Panc1 (cell line): ENCODE measurements around the gene IRX1. TPM values are rescaled to one million over a fixed set of nuclear protein-coding genes. Genes with fewer than 3 reads are reported as not detected.

ENCODE experiments used
- ATAC-seq: fragments of 200-7000 bp; cut with Tn5 transposase; 2 replicates; pipeline ENCODE4 v1.9.1; 2020; ENCODE audit warnings: mild to moderate bottlenecking, moderate library complexity
- BruUV-seq: library from RNA; stranded (reverse); fragments of 400-500 nt; replicated peaks from 2 replicates; lab custom pipeline; 2021; lab: Mats Ljungman, UMichigan
- CTCF ChIA-PET: fragments of 300-600 bp; sonication (Branson Sonifier 250); formaldehyde crosslinking; loops from one replicate; lab custom pipeline; 2022; ENCODE audit warnings: antibody characterized with exemption; lab: Charles Lee
- POLR2A ChIA-PET: fragments of 300-600 bp; sonication (Branson Sonifier 250); formaldehyde crosslinking; loops from one replicate; lab custom pipeline; 2022; ENCODE audit warnings: antibody characterized with exemption; lab: Charles Lee
- DNase-seq: peaks from one replicate; pipeline ENCODE4 v3.0.0-alpha.2; 2010; ENCODE audit warnings: low read depth, low spot score
- H3K27ac ChIP-seq: 2 replicates; pipeline ENCODE4 v1.5.1; 2011; ENCODE audit warnings: mild to moderate bottlenecking, low read length, inconsistent platforms
- H3K27me3 ChIP-seq: fragments of 200-500 bp; sonication (Bioruptor generic); 2 replicates; pipeline ENCODE4 v1.6.0; 2014; ENCODE audit warnings: low read length, inconsistent platforms; ENCODE audit not compliant: control insufficient read depth, insufficient read depth
- H3K36me3 ChIP-seq: fragments of 200-500 bp; sonication (Bioruptor generic); 2 replicates; pipeline ENCODE4 v1.5.1; 2014; ENCODE audit warnings: inconsistent platforms, mild to moderate bottlenecking, low read length, moderate library complexity; ENCODE audit not compliant: control insufficient read depth, insufficient read depth
- H3K4me1 ChIP-seq: 2 replicates; pipeline ENCODE4 v1.5.1; 2011; ENCODE audit warnings: inconsistent platforms, mild to moderate bottlenecking, low read length, moderate library complexity; ENCODE audit not compliant: control insufficient read depth, insufficient read depth
- H3K4me3 ChIP-seq, 2 experiments: 2 replicates each; pipeline ENCODE4 v1.5.1; 2011 to 2012; ENCODE audit warnings: low read depth in 2 of 2, low read length in 2 of 2, mild to moderate bottlenecking in 2 of 2, inconsistent platforms in 1 of 2, moderate library complexity in 1 of 2
- H3K9me3 ChIP-seq: fragments of 200-500 bp; sonication (Bioruptor generic); 2 replicates; pipeline ENCODE4 v1.5.1; 2014; ENCODE audit warnings: low read depth, mild to moderate bottlenecking, inconsistent platforms, low read length, moderate library complexity; ENCODE audit not compliant: control insufficient read depth, insufficient read depth
- CTCF ChIP-seq: fragments of 450-650 bp; IDR thresholded peaks from 2 replicates; pipeline ENCODE4 v1.5.1; 2017; ENCODE audit warnings: mild to moderate bottlenecking
- POLR2AphosphoS5 ChIP-seq: IDR thresholded peaks from 2 replicates; pipeline ENCODE4 v1.6.1; 2012; ENCODE audit warnings: mild to moderate bottlenecking, low read depth, low read length, moderate library complexity
- SIN3A ChIP-seq: IDR thresholded peaks from 2 replicates; pipeline ENCODE4 v1.6.1; 2012; ENCODE audit warnings: low read depth, mild to moderate bottlenecking, low read length, moderate library complexity, borderline replicate concordance; ENCODE audit not compliant: insufficient read depth
- TCF7L2 ChIP-seq: IDR thresholded peaks from 2 replicates; pipeline ENCODE4 v1.6.1; 2011; ENCODE audit warnings: mild to moderate bottlenecking, low read depth, low read length, inconsistent platforms
- in situ Hi-C: cut with HindIII; loops from 2 replicates; pipeline ENCODE4 v1.10.0; 2016; ENCODE audit warnings: low sequenced_read_pairs, low pct_unique_long_range_greater_than_20kb
- intact Hi-C: fragments of 100-400 bp; cut with micrococcal nuclease; formaldehyde crosslinking; loops from one replicate; pipeline ENCODE4 v1.10.0; 2022; ENCODE audit not compliant: unreplicated experiment
- total RNA-seq: library from RNA; stranded (reverse); gene quantifications from one replicate; pipeline ENCODE4 v1.2.1, GENCODE V29; 2021; ENCODE audit not compliant: unreplicated experiment
- TF ChIP-seq, protein P1 (sequence below), 2 experiments: IDR thresholded peaks; 2 replicates each; pipeline ENCODE4 v1.6.1; 2011 to 2012; ENCODE audit warnings: low read depth in 2 of 2, control low read depth in 1 of 2, low read length in 1 of 2, mild to moderate bottlenecking in 1 of 2, moderate library complexity in 1 of 2; ENCODE audit not compliant: insufficient read depth in 1 of 2

The IRX1 gene
- total RNA-seq, 1 experiment from 2014 or later, result not detected

GRCh38 chr5:3634061-3634460 lies 38.4 kb downstream of the IRX1 start:
- Histone ChIP-seq H3K4me3 (no peak overlapping the region), H3K36me3 (no peaks in the 10 kb centered on the region), H3K27ac (no peak overlapping the region), H3K27me3 (no peaks in the 10 kb centered on the region), H3K4me1 (no peaks in the 10 kb centered on the region), H3K9me3 (no peaks in the 10 kb centered on the region)
- ATAC-seq (no peak), DNase-seq (no peak)
- intact Hi-C loops (no loop called here), in situ Hi-C loops (no loop called here)
- no TSS peak for BruUV-seq
- ChIA-PET CTCF (no interaction called here), POLR2A (no interaction called here)
- TF ChIP-seq CTCF, result no peak

DNA sequence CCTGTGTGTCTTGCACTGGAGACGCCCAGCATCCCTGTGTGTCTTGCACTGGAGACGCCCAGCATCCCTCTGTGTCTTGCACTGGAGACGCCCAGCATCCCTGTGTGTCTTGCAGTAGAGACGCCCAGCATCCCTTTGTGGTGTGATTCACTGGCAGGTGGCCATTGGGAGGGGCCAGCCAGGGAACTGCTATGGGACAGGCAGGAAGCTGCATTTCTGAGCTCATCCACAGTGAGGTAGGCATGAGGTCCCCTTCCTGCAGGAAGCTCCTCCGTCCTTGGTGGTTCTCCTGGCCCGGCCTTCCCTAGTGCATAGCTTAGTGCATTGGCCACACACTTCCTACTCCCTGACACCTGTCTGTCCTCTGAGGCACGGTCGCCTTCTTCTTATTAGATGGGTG lies 43.5 kb downstream of the IRX1 start:
- no peaks in the 10 kb centered on the region for H3K36me3 ChIP-seq
- BruUV-seq, result no TSS peak
- ChIA-PET POLR2A (no interaction called here), CTCF (no interaction called here)
- H3K4me3 ChIP-seq, result no peak overlapping the region
- no peaks in the 10 kb centered on the region for H3K27me3 ChIP-seq
- ATAC-seq (no peak), DNase-seq (no peak)
- H3K9me3 ChIP-seq, result no peaks in the 10 kb centered on the region
- no peak for TF ChIP-seq SIN3A
- TF ChIP-seq, protein P1, sequence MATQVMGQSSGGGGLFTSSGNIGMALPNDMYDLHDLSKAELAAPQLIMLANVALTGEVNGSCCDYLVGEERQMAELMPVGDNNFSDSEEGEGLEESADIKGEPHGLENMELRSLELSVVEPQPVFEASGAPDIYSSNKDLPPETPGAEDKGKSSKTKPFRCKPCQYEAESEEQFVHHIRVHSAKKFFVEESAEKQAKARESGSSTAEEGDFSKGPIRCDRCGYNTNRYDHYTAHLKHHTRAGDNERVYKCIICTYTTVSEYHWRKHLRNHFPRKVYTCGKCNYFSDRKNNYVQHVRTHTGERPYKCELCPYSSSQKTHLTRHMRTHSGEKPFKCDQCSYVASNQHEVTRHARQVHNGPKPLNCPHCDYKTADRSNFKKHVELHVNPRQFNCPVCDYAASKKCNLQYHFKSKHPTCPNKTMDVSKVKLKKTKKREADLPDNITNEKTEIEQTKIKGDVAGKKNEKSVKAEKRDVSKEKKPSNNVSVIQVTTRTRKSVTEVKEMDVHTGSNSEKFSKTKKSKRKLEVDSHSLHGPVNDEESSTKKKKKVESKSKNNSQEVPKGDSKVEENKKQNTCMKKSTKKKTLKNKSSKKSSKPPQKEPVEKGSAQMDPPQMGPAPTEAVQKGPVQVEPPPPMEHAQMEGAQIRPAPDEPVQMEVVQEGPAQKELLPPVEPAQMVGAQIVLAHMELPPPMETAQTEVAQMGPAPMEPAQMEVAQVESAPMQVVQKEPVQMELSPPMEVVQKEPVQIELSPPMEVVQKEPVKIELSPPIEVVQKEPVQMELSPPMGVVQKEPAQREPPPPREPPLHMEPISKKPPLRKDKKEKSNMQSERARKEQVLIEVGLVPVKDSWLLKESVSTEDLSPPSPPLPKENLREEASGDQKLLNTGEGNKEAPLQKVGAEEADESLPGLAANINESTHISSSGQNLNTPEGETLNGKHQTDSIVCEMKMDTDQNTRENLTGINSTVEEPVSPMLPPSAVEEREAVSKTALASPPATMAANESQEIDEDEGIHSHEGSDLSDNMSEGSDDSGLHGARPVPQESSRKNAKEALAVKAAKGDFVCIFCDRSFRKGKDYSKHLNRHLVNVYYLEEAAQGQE (IDR thresholded peaks at IDR 0.05; ENCODE audit: insufficient read depth in 1 of 2, low read depth in 2 of 2, low read length in 1 of 2), result no peak
- no peak for TF ChIP-seq CTCF
- no peak for TF ChIP-seq TCF7L2
- TF ChIP-seq POLR2AphosphoS5, result no peak
- H3K4me1 ChIP-seq, result no peaks in the 10 kb centered on the region
- H3K27ac ChIP-seq, result no peak overlapping the region
- intact Hi-C loops (no loop called here), in situ Hi-C loops (no loop called here)

DNA sequence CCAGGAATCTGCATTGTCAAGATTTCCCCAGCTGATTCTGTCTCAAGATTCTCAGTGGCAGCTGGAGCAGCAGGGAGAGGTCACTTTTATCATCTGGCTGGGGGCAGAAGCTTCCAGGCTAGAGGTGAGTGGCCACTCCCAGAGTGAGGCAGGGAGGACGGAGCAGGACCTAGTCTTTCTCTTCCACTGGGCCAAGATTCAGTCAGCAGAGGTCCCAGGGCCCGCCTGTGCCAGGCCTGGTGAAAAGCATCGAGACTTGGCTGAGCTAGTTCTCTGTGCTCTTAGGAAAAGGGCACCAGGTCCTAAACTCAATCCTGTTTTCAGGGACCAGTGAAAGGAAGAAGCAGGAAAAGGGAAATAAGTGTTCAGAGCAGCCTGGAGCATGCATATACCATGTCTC lies 46.6 kb downstream of the IRX1 start:
- POLR2A ChIA-PET, result no interaction called here
- Histone ChIP-seq H3K4me1 (no peaks in the 10 kb centered on the region), H3K27me3 (no peaks in the 10 kb centered on the region), H3K27ac (no peak overlapping the region), H3K36me3 (no peaks in the 10 kb centered on the region), H3K9me3 (no peaks in the 10 kb centered on the region), H3K4me3 (no peak overlapping the region)
- no peak for ATAC-seq
- no peak for DNase-seq
- intact Hi-C loops (no loop called here), in situ Hi-C loops (no loop called here)
- CTCF ChIA-PET, result no interaction called here
- no TSS peak for BruUV-seq
- no peak for TF ChIP-seq CTCF
- TF ChIP-seq SIN3A, result no peak
- TF ChIP-seq, protein P1 (IDR thresholded peaks at IDR 0.05; ENCODE audit: insufficient read depth in 1 of 2, low read depth in 2 of 2, low read length in 1 of 2), result no peak
- no peak for TF ChIP-seq POLR2AphosphoS5
- no peak for TF ChIP-seq TCF7L2
